Breast epithelium (tissue), 4 donors: ENCODE results near the gene CHN2. TPM values are rescaled to one million over a fixed set of nuclear protein-coding genes. Genes with fewer than 3 reads are reported as not detected.

Experiments
- DNase-seq, 2 donors: peaks; one replicate each; pipeline ENCODE4 v3.0.0-alpha.2; 2019; ENCODE audit warnings: low spot score in 2 of 2
- H3K27ac ChIP-seq, 2 donors: fragments of 200-600 bp; sonication (generic) in 1 of 2; one replicate each; pipeline ENCODE4 v1.5.1; 2016 to 2019; ENCODE audit warnings: mild to moderate bottlenecking in 1 of 2
- H3K27me3 ChIP-seq, 2 donors: fragments of 200-600 bp; sonication (generic) in 1 of 2; one replicate each; pipeline versions ENCODE4 v1.5.1 to v1.6.0; 2017 to 2019; ENCODE audit warnings: control low read depth in 1 of 2, mild to moderate bottlenecking in 1 of 2
- H3K36me3 ChIP-seq: fragments of 200-600 bp; one replicate; pipeline ENCODE4 v1.5.1; 2019
- H3K4me1 ChIP-seq, 2 donors: fragments of 200-600 bp; sonication (generic); one replicate each; pipeline ENCODE4 v1.5.1; 2016 to 2019; ENCODE audit warnings: control low read depth in 1 of 2
- H3K4me3 ChIP-seq, 3 donors: fragments of 200-600 bp; sonication (generic); 1 replicate in 2 of 3; 2 replicates in 1 of 3; pipeline ENCODE4 v1.5.1; 2016 to 2019; ENCODE audit warnings: mild to moderate bottlenecking in 3 of 3, moderate library complexity in 2 of 3
- H3K9me3 ChIP-seq, 2 donors: fragments of 200-600 bp; sonication (generic) in 1 of 2; one replicate each; pipeline ENCODE4 v1.5.1; 2016 to 2019; ENCODE audit warnings: control low read depth in 1 of 2
- CTCF ChIP-seq, 3 donors: fragments of 450-650 bp; IDR thresholded peaks; one replicate each; pipeline ENCODE4 v1.5.1; 2016 to 2017; ENCODE audit warnings: antibody characterized with exemption in 3 of 3, mild to moderate bottlenecking in 3 of 3, moderate library complexity in 3 of 3
- POLR2A ChIP-seq: fragments of 450-650 bp; IDR thresholded peaks from one replicate; pipeline ENCODE4 v1.6.1; 2016; ENCODE audit warnings: antibody characterized with exemption, mild to moderate bottlenecking, moderate library complexity
- POLR2AphosphoS5 ChIP-seq, 3 donors: sonication (generic); formaldehyde crosslinking; IDR thresholded peaks; one replicate each; pipeline ENCODE4 v1.6.1; 2017; ENCODE audit warnings: antibody characterized with exemption in 3 of 3
- intact Hi-C: fragments of 100-400 bp; cut with DNase I; formaldehyde crosslinking; loops from one replicate; pipeline ENCODE4 v1.15.1; 2023; ENCODE audit warnings: low total_unique reads
- total RNA-seq, 3 donors: library from RNA; depleted of rRNA; stranded (reverse); fragments of >200 nt; gene quantifications; one replicate each; pipeline ENCODE4 v1.1.0, GENCODE V29; 2016

Gene CHN2
- total RNA-seq, 3 donors from 2014 or later: 6.3 to 17.1 (median 7.9) TPM

- TF ChIP-seq CTCF (IDR thresholded peaks at IDR 0.05) (no peak), POLR2AphosphoS5 (IDR thresholded peaks at IDR 0.05) (no peak), POLR2A (no peak)
These were observed 3.3 kb downstream of the CHN2 start for GRCh38 chr7:29197916-29198315.

GRCh38 chr7:29199776-29200175, 5.2 kb downstream of the CHN2 start:
- Histone ChIP-seq H3K4me1 (no peaks in the 10 kb centered on the region), H3K4me3 (no peak overlapping the region), H3K36me3 (no peaks in the 10 kb centered on the region), H3K9me3 (no peaks in the 10 kb centered on the region), H3K27ac (no peak overlapping the region), H3K27me3 (peaks cover 0 to 5% of the 10 kb centered on the region in 2 donors)
- TF ChIP-seq POLR2AphosphoS5 (IDR thresholded peaks at IDR 0.05) (no peak), POLR2A (no peak), CTCF (IDR thresholded peaks at IDR 0.05) (no peak)
- intact Hi-C loops: no loop called here
- no peak for DNase-seq

More at GRCh38 chr7:29197916-29198315, 3.3 kb downstream of the CHN2 start:
- Histone ChIP-seq H3K4me1 (no peaks in the 10 kb centered on the region), H3K9me3 (no peaks in the 10 kb centered on the region), H3K36me3 (no peaks in the 10 kb centered on the region), H3K27ac (no peak overlapping the region), H3K4me3 (no peak overlapping the region), H3K27me3 (peaks cover 0 to 9% of the 10 kb centered on the region in 2 donors)
- no peak for DNase-seq
- intact Hi-C loops: no loop called here

GRCh38 chr7:29202651-29203069, 8.1 kb downstream of the CHN2 start:
- no peaks in the 10 kb centered on the region for H3K36me3 ChIP-seq
- no peak overlapping the region for H3K4me3 ChIP-seq
- H3K27ac ChIP-seq: no peak overlapping the region
- H3K4me1 ChIP-seq: no peaks in the 10 kb centered on the region
- no peak for DNase-seq
- no peak for TF ChIP-seq CTCF (IDR thresholded peaks at IDR 0.05)
- TF ChIP-seq POLR2AphosphoS5 (IDR thresholded peaks at IDR 0.05): no peak
- TF ChIP-seq POLR2A: no peak
- intact Hi-C loops: no loop called here
- no peaks in the 10 kb centered on the region for H3K9me3 ChIP-seq
- H3K27me3 ChIP-seq: no peaks in the 10 kb centered on the region

GRCh38 chr7:29204491-29205272, 10.1 kb downstream of the CHN2 start:
- Histone ChIP-seq H3K4me3 (no peak overlapping the region), H3K27me3 (no peaks in the 10 kb centered on the region), H3K27ac (no peak overlapping the region), H3K9me3 (no peaks in the 10 kb centered on the region), H3K36me3 (no peaks in the 10 kb centered on the region), H3K4me1 (no peaks in the 10 kb centered on the region)
- TF ChIP-seq POLR2AphosphoS5 (IDR thresholded peaks at IDR 0.05) (no peak), POLR2A (no peak), CTCF (IDR thresholded peaks at IDR 0.05) (no peak)
- intact Hi-C loops: no loop called here
- no peak for DNase-seq

- no peak for TF ChIP-seq CTCF (IDR thresholded peaks at IDR 0.05)
- TF ChIP-seq POLR2AphosphoS5 (IDR thresholded peaks at IDR 0.05): no peak
- no peak for TF ChIP-seq POLR2A
- Histone ChIP-seq H3K27me3 (no peaks in the 10 kb centered on the region), H3K4me3 (no peak overlapping the region), H3K27ac (no peak overlapping the region), H3K9me3 (no peaks in the 10 kb centered on the region), H3K36me3 (no peaks in the 10 kb centered on the region), H3K4me1 (no peaks in the 10 kb centered on the region)
- intact Hi-C loops: no loop called here
- no peak for DNase-seq
These were observed 12.7 kb downstream of the CHN2 start for GRCh38 chr7:29207162-29207801.
